ENCODE data around the gene RNASET2.
"Not testable (repeated sequence)": the region's sequence is repeated elsewhere in the genome, so short reads cannot be mapped to it uniquely, and the experiment has no call there.

Gene RNASET2

GRCh38 chr6:166926748-166927147, 29.6 kb downstream of the RNASET2 start:
- no peak for DNase-seq

GRCh38 chr6:166925141-166925996, 31.0 kb downstream of the RNASET2 start:
- DNase-seq, result no peak

- DNase-seq, result no peak
Observed at GRCh38 chr6:166924531-166924930, 31.8 kb downstream of the RNASET2 start.

GRCh38 chr6:166922937-166923336, 33.4 kb downstream of the RNASET2 start:
- no peak for DNase-seq

GRCh38 chr6:166921570-166921969, 34.8 kb downstream of the RNASET2 start:
- DNase-seq, result no peak

GRCh38 chr6:166916824-166917223, 39.5 kb downstream of the RNASET2 start:
- DNase-seq, result no peak

GRCh38 chr6:166915484-166915883, 40.9 kb downstream of the RNASET2 start:
- not testable (repeated sequence) for DNase-seq

GRCh38 chr6:166914952-166915351, 41.4 kb downstream of the RNASET2 start:
- not testable (repeated sequence) for DNase-seq

- DNase-seq, result no peak
Observed at GRCh38 chr6:166911248-166911677, 45.1 kb downstream of the RNASET2 start.

GRCh38 chr6:166910601-166911000, 45.7 kb downstream of the RNASET2 start:
- no peak for DNase-seq

GRCh38 chr6:166908811-166909210, 47.5 kb downstream of the RNASET2 start:
- no peak for DNase-seq

- DNase-seq, result no peak
Observed at GRCh38 chr6:166907871-166908806, 48.2 kb downstream of the RNASET2 start.

GRCh38 chr6:166907373-166907841, 48.9 kb downstream of the RNASET2 start:
- DNase-seq, result no peak

- no peak for DNase-seq
Observed at GRCh38 chr6:166906376-166907044, 49.8 kb downstream of the RNASET2 start.

- DNase-seq, result no peak
Observed at GRCh38 chr6:166905505-166906134, 50.7 kb downstream of the RNASET2 start.

- no peak for DNase-seq
Observed at GRCh38 chr6:166905013-166905412, 51.3 kb downstream of the RNASET2 start.

GRCh38 chr6:166904101-166904746, 52.1 kb downstream of the RNASET2 start:
- DNase-seq, result no peak

- no peak for DNase-seq
Observed at GRCh38 chr6:166903500-166903899, 52.9 kb downstream of the RNASET2 start.

GRCh38 chr6:166903027-166903426, 53.3 kb downstream of the RNASET2 start:
- no peak for DNase-seq

- no peak for DNase-seq
Observed at GRCh38 chr6:166902211-166902755, 54.1 kb downstream of the RNASET2 start.

- no peak for DNase-seq
Observed at GRCh38 chr6:166901626-166902025, 54.7 kb downstream of the RNASET2 start.

All from effector CD8-positive, alpha-beta T cell (primary cell).